Thyroid gland (tissue), 4 donors: Measurements from ENCODE around the gene APBB2. TPM values are rescaled to one million over a fixed set of nuclear protein-coding genes. Genes with fewer than 3 reads are reported as not detected.

ENCODE experiments used
- DNase-seq, 2 donors: peaks; one replicate each; pipeline ENCODE4 v3.0.0-alpha.2; 2019
- H3K27ac ChIP-seq, 3 donors: fragments of 200-600 bp; sonication (generic); 1 replicate in 2 of 3; 2 replicates in 1 of 3; pipeline ENCODE4 v1.5.1; 2016 to 2019; ENCODE audit warnings: mild to moderate bottlenecking in 1 of 3, moderate library complexity in 1 of 3
- H3K27me3 ChIP-seq: fragments of 200-600 bp; sonication (generic); one replicate; pipeline ENCODE4 v1.5.1; 2019
- H3K36me3 ChIP-seq, 2 donors: fragments of 200-600 bp; sonication (generic); one replicate each; pipeline ENCODE4 v1.5.1; 2016 to 2019
- H3K4me1 ChIP-seq, 2 donors: fragments of 200-600 bp; sonication (generic); one replicate each; pipeline ENCODE4 v1.5.1; 2017 to 2019
- H3K4me3 ChIP-seq, 3 donors: fragments of 200-600 bp; sonication (generic); replicated peaks in 1 of 3; 1 replicate in 2 of 3; 2 replicates in 1 of 3; pipeline ENCODE4 v1.5.1; 2016; ENCODE audit warnings: mild to moderate bottlenecking in 1 of 3
- H3K9me3 ChIP-seq: fragments of 200-600 bp; sonication (generic); one replicate; pipeline ENCODE4 v1.5.1; 2017
- POLR2A ChIP-seq, 2 donors: fragments of 450-650 bp; IDR thresholded peaks; one replicate each; pipeline ENCODE4 v1.6.1; 2017; ENCODE audit warnings: antibody characterized with exemption in 2 of 2, mild to moderate bottlenecking in 2 of 2, moderate library complexity in 1 of 2
- WGBS, 2 donors: methylation state at CpG; one replicate each; pipeline ENCODE4 v1.1.5; 2017; 5-methylcytosine and 5-hydroxymethylcytosine counted together
- intact Hi-C: fragments of 100-400 bp; cut with DNase I; formaldehyde crosslinking; loops from one replicate; pipeline ENCODE4 v1.15.1; 2023
- total RNA-seq, 4 donors: library from RNA; depleted of rRNA; stranded (reverse); fragments of >200 nt; gene quantifications; one replicate each; pipeline ENCODE4 v1.2.3, GENCODE V29; 2016
- TF ChIP-seq, protein P1 (sequence below), 6 experiments: fragments of 200-600 bp in 3 of 6; fragments of 450-650 bp in 3 of 6; sonication (generic) in 3 of 6; IDR thresholded peaks; one replicate each; pipeline ENCODE4 v1.5.1; 2016 to 2019; ENCODE audit warnings: antibody characterized with exemption in 6 of 6, mild to moderate bottlenecking in 2 of 6, inconsistent platforms in 1 of 6, moderate library complexity in 1 of 6

Gene APBB2
- total RNA-seq, 4 donors from 2014 or later, result 174 to 253 (median 199) TPM

DNA sequence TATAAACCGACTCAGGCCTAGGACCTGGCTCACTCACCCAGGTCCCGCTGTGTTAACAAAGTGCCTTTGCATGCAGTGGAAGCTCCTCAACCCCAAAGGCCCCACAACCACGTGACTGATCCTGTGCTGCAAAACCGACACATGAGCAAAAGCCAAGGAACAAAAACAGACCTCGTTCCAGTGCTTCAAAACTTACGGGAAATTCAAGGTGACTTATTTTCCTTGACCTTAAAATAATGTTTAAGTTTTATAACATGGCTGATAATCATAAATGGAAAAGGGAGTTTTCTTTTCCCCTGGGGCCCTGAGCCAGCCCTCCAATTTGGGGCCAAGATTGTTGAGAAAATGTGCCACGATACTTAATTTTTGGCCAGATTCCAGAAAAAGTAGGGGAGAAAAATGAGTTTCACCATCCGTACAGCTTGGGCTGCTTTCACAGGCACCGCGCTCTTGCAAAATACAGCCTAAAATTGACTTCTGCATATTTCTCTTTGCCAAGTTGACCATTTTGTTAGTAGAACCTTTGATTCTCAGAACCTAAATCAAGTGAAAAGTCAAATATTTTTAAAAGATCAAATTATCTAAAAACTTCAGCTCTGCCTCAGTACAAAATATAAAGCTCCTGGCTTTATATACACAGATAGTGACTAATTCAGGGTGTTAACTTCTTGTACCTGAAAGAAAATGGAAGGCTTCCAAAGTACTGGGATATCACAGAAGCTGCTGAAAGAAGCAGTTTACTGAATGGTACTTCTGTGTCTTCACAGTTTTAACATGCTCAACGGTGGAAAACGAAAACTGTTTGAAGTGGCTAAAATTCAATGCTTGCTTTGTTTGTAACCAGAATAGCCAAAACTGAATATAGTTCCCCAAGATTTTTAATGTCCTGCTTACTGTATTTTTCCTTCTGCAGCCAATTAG lies 93.8 kb downstream of the APBB2 start:
- peak; percentile 92 to 93 for DNase-seq
- intact Hi-C loops, result loop anchor here (10.0 kb wide), 1 partner anchor 84 kb away; no protein-coding TSS in a partner anchor
- peak in 1 of 2 donors; percentile 43 for TF ChIP-seq POLR2A (IDR thresholded peaks at IDR 0.05)
- TF ChIP-seq, protein P1, sequence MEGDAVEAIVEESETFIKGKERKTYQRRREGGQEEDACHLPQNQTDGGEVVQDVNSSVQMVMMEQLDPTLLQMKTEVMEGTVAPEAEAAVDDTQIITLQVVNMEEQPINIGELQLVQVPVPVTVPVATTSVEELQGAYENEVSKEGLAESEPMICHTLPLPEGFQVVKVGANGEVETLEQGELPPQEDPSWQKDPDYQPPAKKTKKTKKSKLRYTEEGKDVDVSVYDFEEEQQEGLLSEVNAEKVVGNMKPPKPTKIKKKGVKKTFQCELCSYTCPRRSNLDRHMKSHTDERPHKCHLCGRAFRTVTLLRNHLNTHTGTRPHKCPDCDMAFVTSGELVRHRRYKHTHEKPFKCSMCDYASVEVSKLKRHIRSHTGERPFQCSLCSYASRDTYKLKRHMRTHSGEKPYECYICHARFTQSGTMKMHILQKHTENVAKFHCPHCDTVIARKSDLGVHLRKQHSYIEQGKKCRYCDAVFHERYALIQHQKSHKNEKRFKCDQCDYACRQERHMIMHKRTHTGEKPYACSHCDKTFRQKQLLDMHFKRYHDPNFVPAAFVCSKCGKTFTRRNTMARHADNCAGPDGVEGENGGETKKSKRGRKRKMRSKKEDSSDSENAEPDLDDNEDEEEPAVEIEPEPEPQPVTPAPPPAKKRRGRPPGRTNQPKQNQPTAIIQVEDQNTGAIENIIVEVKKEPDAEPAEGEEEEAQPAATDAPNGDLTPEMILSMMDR (IDR thresholded peaks at IDR 0.05), result no peak
- H3K4me1 ChIP-seq, result peaks cover 66 to 80% of the 10 kb centered on the region in 2 donors
- no peaks in the 10 kb centered on the region for H3K9me3 ChIP-seq
- H3K27ac ChIP-seq, result peak overlapping the region; percentile 89 to 91 (median 89)
- H3K27me3 ChIP-seq, result no peaks in the 10 kb centered on the region
- 17 to 23% methylated on average over 12 of the region's 12 CpGs for WGBS, 2 donors
- H3K36me3 ChIP-seq, result no peaks in the 10 kb centered on the region
- no peak overlapping the region for H3K4me3 ChIP-seq

DNA sequence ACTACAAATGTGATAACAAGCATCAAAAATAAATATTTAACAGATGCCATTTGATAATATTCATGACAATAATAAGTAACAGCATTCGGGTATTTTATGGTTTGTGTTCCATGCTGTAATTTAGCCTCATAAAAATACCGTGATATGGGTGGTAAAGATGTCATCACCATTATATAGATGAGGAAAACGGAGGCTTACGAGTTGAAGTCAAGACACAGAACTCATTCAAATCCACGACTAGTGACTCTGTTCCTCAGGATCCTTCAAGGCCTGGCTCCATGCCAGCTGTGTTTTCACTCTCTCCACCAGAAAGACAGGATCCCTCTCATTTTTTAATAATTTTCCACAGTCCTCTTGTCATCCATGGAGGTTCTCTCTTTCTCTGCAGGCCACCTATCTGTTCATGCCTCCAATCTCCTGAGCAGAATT lies 94.5 kb downstream of the APBB2 start:
- Histone ChIP-seq H3K27me3 (no peaks in the 10 kb centered on the region), H3K9me3 (no peaks in the 10 kb centered on the region), H3K4me1 (peaks cover 59 to 73% of the 10 kb centered on the region in 2 donors), H3K4me3 (no peak overlapping the region), H3K36me3 (no peaks in the 10 kb centered on the region), H3K27ac (peak overlapping the region; percentile 89 to 91 (median 89))
- intact Hi-C loops, result loop anchor here (10.0 kb wide), 1 partner anchor 85 kb away; no protein-coding TSS in a partner anchor
- WGBS, 2 donors, result 64 to 67% methylated on average over 5 of the region's 5 CpGs
- TF ChIP-seq, protein P1 (IDR thresholded peaks at IDR 0.05), result peak in 1 of 6 experiments; percentile 2
- TF ChIP-seq POLR2A (IDR thresholded peaks at IDR 0.05), result no peak
- no peak for DNase-seq

- no peak for DNase-seq
- Histone ChIP-seq H3K9me3 (no peaks in the 10 kb centered on the region), H3K27ac (no peak overlapping the region), H3K36me3 (no peaks in the 10 kb centered on the region), H3K4me1 (peaks cover 0 to 15% of the 10 kb centered on the region in 2 donors), H3K4me3 (no peak overlapping the region), H3K27me3 (no peaks in the 10 kb centered on the region)
- intact Hi-C loops, result no loop called here
- TF ChIP-seq, protein P1 (IDR thresholded peaks at IDR 0.05), result no peak
- TF ChIP-seq POLR2A (IDR thresholded peaks at IDR 0.05), result no peak
- WGBS, 2 donors, result 74 to 77% methylated on average over 2 of the region's 2 CpGs
Observed at GRCh38 chr4:41111791-41112190, 102.6 kb downstream of the APBB2 start.

DNA sequence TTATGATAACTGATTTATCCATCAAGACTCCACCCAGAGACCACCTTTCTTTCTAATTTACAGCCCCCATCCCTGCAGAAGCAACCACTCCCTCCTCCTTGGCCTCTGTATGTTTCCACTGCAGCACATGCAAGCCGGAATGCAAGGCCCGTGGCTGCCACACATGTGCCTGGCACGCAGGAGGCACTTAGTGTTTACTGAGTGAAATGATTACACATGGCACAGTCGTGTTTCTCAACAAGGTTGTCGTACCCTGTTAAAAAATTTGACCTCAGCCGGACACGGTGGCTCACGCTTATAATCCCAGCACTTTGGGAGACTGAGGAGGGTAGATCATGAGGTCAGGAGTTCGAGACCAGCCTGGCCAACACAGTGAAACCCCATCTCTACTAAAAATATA lies 104.3 kb downstream of the APBB2 start:
- WGBS, 2 donors, result 91 to 95% methylated on average over 9 of the region's 9 CpGs
- DNase-seq, result no peak
- no peaks in the 10 kb centered on the region for H3K27me3 ChIP-seq
- H3K27ac ChIP-seq, result no peak overlapping the region
- H3K4me1 ChIP-seq, result peaks cover 6 to 15% of the 10 kb centered on the region in 2 donors
- no peaks in the 10 kb centered on the region for H3K36me3 ChIP-seq
- TF ChIP-seq, protein P1 (IDR thresholded peaks at IDR 0.05), result no peak
- TF ChIP-seq POLR2A (IDR thresholded peaks at IDR 0.05), result no peak
- H3K4me3 ChIP-seq, result no peak overlapping the region
- intact Hi-C loops, result no loop called here
- H3K9me3 ChIP-seq, result no peaks in the 10 kb centered on the region

GRCh38 chr4:41108481-41108880 lies 105.9 kb downstream of the APBB2 start:
- no peak for DNase-seq
- no peak for TF ChIP-seq POLR2A (IDR thresholded peaks at IDR 0.05)
- TF ChIP-seq, protein P1 (IDR thresholded peaks at IDR 0.05), result no peak
- H3K27me3 ChIP-seq, result no peaks in the 10 kb centered on the region
- intact Hi-C loops, result no loop called here
- 92 to 95% methylated on average over 3 of the region's 3 CpGs for WGBS, 2 donors
- H3K9me3 ChIP-seq, result no peaks in the 10 kb centered on the region
- peaks cover 10 to 13% of the 10 kb centered on the region in 2 donors for H3K4me1 ChIP-seq
- H3K27ac ChIP-seq, result peak overlapping the region in 1 of 3 donors; percentile 14
- H3K4me3 ChIP-seq, result no peak overlapping the region
- H3K36me3 ChIP-seq, result no peaks in the 10 kb centered on the region
